Activated naive CD4-positive, alpha-beta T cell treated with anti-CD3 and anti-CD28 coated beads, Interleukin-2, amount 10 ng/mL, durations not matched to agents 7 days and 5 days (primary cell): ENCODE results near the gene KIF14.
"Not testable (repeated sequence)": the region's sequence is repeated elsewhere in the genome, so short reads cannot be mapped to it uniquely, and the experiment has no call there.

Source experiments
- CTCF ChIA-PET: fragments of 350-600 bp; sonication (Branson Sonifier 250); formaldehyde crosslinking; loops from one replicate; lab custom pipeline; 2021; ENCODE audit warnings: antibody characterized with exemption; lab: Charles Lee
- DNase-seq: peaks from one replicate; pipeline ENCODE4 v3.0.0-alpha.2; 2020
- H3K27ac Mint-ChIP-seq: one replicate; pipeline ENCODE4 v1.8.0; 2021; ENCODE audit warnings: mild to moderate bottlenecking, moderate library complexity, mixed read lengths
- H3K27me3 Mint-ChIP-seq: one replicate; pipeline ENCODE4 v1.8.0; 2021; ENCODE audit warnings: mild to moderate bottlenecking, mixed read lengths
- H3K36me3 Mint-ChIP-seq: one replicate; pipeline ENCODE4 v1.8.0; 2021; ENCODE audit warnings: mixed read lengths
- H3K4me1 Mint-ChIP-seq: one replicate; pipeline ENCODE4 v1.8.0; 2021; ENCODE audit warnings: mixed read lengths
- H3K4me3 Mint-ChIP-seq: one replicate; pipeline ENCODE4 v1.8.0; 2021; ENCODE audit warnings: mild to moderate bottlenecking, moderate library complexity, mixed read lengths
- H3K9me3 Mint-ChIP-seq: one replicate; pipeline ENCODE4 v1.8.0; 2021; ENCODE audit warnings: mixed read lengths

KIF14 gene

DNA sequence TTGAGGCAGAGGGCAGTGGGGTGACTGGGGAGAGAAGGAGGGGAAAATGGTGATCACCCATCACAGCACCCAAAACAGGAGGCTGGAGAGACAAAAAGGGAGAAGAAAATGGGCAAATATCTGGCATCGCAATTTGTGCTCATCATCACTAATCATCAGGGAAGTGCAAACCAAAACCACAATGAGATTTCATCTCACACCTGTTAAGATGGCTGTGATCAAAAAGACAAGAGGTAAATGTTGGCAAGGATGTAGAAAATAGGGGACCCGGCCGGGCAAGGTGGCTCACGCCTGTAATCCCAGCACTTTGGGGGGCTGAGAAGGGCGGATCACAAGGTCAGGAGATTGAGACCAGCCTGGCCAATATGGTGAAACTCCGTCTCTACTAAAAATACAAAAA, 74.0 kb downstream of the KIF14 start:
- H3K4me3 Mint-ChIP-seq = no peak overlapping the region
- H3K27me3 Mint-ChIP-seq = peaks cover 8% of the 10 kb centered on the region
- no peak overlapping the region for H3K27ac Mint-ChIP-seq
- H3K36me3 Mint-ChIP-seq = no peaks in the 10 kb centered on the region
- CTCF ChIA-PET = interaction anchor here (1.3 to 2.1 kb wide), 2 partner anchors 10 to 12 kb away, joined by 3 to 10 read pairs; no protein-coding TSS in a partner anchor
- no peak for DNase-seq
- H3K4me1 Mint-ChIP-seq = peaks cover 13% of the 10 kb centered on the region
- no peaks in the 10 kb centered on the region for H3K9me3 Mint-ChIP-seq

GRCh38 chr1:200542162-200542561, 78.4 kb downstream of the KIF14 start:
- Mint-ChIP-seq H3K27ac (no peak overlapping the region), H3K4me3 (no peak overlapping the region), H3K36me3 (no peaks in the 10 kb centered on the region), H3K4me1 (peaks cover 8% of the 10 kb centered on the region), H3K27me3 (peaks cover 11% of the 10 kb centered on the region), H3K9me3 (no peaks in the 10 kb centered on the region)
- no peak for DNase-seq
- CTCF ChIA-PET = no interaction called here

DNA sequence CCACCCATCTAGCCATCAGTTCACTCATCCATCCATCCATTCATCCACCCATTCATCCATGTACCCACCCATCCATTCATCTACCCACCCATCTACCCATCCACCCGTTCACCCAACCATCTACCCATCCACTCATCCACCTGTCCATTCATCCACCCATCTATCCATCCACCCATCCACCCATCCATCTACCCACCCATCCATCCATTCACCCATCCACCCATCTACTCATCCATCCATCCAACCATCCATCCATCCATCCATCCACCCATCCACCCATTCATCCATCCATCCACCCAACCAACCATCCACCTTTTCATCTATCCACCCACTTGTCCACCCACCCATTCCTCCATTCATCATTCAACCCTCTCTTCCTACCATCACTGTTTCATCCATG, 80.3 kb downstream of the KIF14 start:
- DNase-seq = no peak
- Mint-ChIP-seq H3K27ac (no peak overlapping the region), H3K27me3 (peaks cover 7% of the 10 kb centered on the region), H3K36me3 (no peaks in the 10 kb centered on the region), H3K9me3 (no peaks in the 10 kb centered on the region), H3K4me1 (no peaks in the 10 kb centered on the region), H3K4me3 (no peak overlapping the region)
- CTCF ChIA-PET = no interaction called here

DNA sequence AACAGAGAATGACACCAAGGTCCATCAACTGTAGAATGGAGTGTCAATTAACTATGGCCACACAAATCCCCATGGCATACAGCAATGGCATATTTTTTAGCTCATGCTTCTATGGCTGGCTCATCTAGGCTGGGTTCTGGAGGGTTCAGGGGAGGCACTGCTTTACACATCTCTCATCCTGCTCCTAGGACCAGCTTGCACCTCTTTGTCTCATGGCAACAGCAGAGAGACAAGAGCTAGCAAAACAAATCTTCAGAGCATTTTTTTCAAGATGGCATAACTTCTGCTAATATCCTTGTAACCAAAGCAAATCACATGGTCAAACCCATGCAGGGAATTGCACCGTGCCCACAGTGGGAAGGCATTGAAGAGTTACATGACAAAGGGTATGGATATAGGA, 82.4 kb downstream of the KIF14 start:
- Mint-ChIP-seq H3K4me3 (no peak overlapping the region), H3K9me3 (no peaks in the 10 kb centered on the region), H3K27me3 (peaks cover 7% of the 10 kb centered on the region), H3K4me1 (peaks cover 2% of the 10 kb centered on the region), H3K27ac (no peak overlapping the region), H3K36me3 (no peaks in the 10 kb centered on the region)
- CTCF ChIA-PET = no interaction called here
- DNase-seq = no peak

- DNase-seq = peak; percentile 41
- Mint-ChIP-seq H3K27ac (no peak overlapping the region), H3K27me3 (peaks cover 3% of the 10 kb centered on the region), H3K9me3 (no peaks in the 10 kb centered on the region), H3K36me3 (no peaks in the 10 kb centered on the region), H3K4me3 (no peak overlapping the region), H3K4me1 (peaks cover 20% of the 10 kb centered on the region)
- CTCF ChIA-PET = interaction anchor here (0.6 to 3.1 kb wide), 9 partner anchors 15 to 436 kb away, joined by 3 to 10 read pairs (median 4); no protein-coding TSS in a partner anchor
Observed at GRCh38 chr1:200535605-200536004, 84.9 kb downstream of the KIF14 start.

GRCh38 chr1:200530623-200531261, 89.8 kb downstream of the KIF14 start:
- peak; percentile 83 for DNase-seq
- peak overlapping the region; percentile 62 for H3K4me3 Mint-ChIP-seq
- CTCF ChIA-PET = interaction anchor here (1.5 kb wide), 2 partner anchors 20 to 377 kb away, joined by 3 read pairs; no protein-coding TSS in a partner anchor

DNA sequence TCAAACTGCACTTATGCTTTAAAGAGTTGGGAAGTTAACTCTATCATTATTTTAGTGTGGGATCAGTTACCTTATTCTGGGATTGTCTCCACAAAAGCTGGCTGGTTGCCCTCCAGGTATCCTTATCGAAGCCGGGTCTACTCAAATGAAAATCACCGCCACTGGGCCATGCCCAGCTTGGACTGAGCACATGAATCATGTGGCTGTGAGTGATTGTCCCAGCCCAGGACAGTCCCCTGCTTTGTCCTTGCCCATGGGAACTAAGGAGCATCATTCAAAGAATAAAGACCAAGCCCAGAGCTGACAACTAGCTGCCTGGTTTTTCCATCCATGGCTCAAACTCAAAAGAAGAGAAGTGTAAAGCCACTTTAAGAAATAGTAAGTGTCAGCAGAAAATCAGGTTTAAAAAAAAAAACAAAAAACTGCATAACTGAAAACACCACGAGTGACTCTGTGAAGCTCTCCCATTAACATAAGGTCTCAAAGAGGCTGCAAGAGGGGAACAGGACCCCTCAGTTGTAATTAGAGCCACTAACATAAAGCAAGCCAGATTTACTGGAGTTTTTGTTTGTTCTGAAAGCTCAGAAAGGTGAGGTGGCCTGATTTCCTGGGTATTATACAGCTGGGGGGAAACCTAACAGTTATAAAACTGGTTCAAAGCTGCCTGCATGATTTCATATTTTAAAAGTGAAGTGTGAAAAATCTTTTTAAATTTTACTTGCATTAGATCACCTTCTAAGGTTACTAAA, 91.5 kb downstream of the KIF14 start:
- H3K27me3 Mint-ChIP-seq = peaks cover 11% of the 10 kb centered on the region
- no peak overlapping the region for H3K4me3 Mint-ChIP-seq
- no peaks in the 10 kb centered on the region for H3K36me3 Mint-ChIP-seq
- peak overlapping the region; percentile 28 for H3K27ac Mint-ChIP-seq
- CTCF ChIA-PET = interaction anchor here (1.5 kb wide), 2 partner anchors 19 to 376 kb away, joined by 3 read pairs; no protein-coding TSS in a partner anchor
- no peak for DNase-seq
- no peaks in the 10 kb centered on the region for H3K9me3 Mint-ChIP-seq
- H3K4me1 Mint-ChIP-seq = peaks cover 38% of the 10 kb centered on the region

More at GRCh38 chr1:200530623-200531261, 89.8 kb downstream of the KIF14 start:
- H3K27ac Mint-ChIP-seq = peak overlapping the region; percentile 94
- peaks cover 7% of the 10 kb centered on the region for H3K27me3 Mint-ChIP-seq
- peaks cover 38% of the 10 kb centered on the region for H3K4me1 Mint-ChIP-seq
- H3K9me3 Mint-ChIP-seq = no peaks in the 10 kb centered on the region
- H3K36me3 Mint-ChIP-seq = no peaks in the 10 kb centered on the region

DNA sequence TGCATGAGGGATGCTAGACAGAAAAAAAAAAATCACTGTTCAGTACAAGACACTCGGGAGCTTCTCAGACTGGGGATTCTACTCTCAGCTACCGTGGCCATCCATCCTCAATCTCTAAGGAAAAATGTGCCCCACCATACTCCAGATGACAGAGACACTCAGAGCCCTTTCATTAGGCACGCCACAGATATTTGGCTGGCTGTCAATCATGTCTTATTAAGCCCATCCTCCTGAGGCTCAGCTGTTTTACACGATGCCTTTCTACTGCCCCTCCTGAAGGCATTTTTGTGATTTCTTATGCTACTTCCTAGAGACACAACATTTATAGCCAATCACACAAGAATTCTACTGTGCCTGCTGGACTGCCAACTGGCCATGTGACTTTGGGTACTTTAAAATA, 92.9 kb downstream of the KIF14 start:
- no peaks in the 10 kb centered on the region for H3K9me3 Mint-ChIP-seq
- H3K4me1 Mint-ChIP-seq = peaks cover 32% of the 10 kb centered on the region
- H3K4me3 Mint-ChIP-seq = no peak overlapping the region
- no peaks in the 10 kb centered on the region for H3K36me3 Mint-ChIP-seq
- CTCF ChIA-PET = no interaction called here
- no peak for DNase-seq
- no peak overlapping the region for H3K27ac Mint-ChIP-seq
- H3K27me3 Mint-ChIP-seq = peaks cover 11% of the 10 kb centered on the region

GRCh38 chr1:200526709-200527612, 93.6 kb downstream of the KIF14 start:
- H3K27me3 Mint-ChIP-seq = peaks cover 11% of the 10 kb centered on the region
- H3K27ac Mint-ChIP-seq = no peak overlapping the region
- H3K36me3 Mint-ChIP-seq = no peaks in the 10 kb centered on the region
- no peak for DNase-seq
- no peaks in the 10 kb centered on the region for H3K9me3 Mint-ChIP-seq
- no peak overlapping the region for H3K4me3 Mint-ChIP-seq
- CTCF ChIA-PET = no interaction called here
- peaks cover 28% of the 10 kb centered on the region for H3K4me1 Mint-ChIP-seq

GRCh38 chr1:200525090-200525987, 95.2 kb downstream of the KIF14 start:
- H3K36me3 Mint-ChIP-seq = no peaks in the 10 kb centered on the region
- CTCF ChIA-PET = no interaction called here
- H3K4me3 Mint-ChIP-seq = no peak overlapping the region
- no peaks in the 10 kb centered on the region for H3K9me3 Mint-ChIP-seq
- H3K4me1 Mint-ChIP-seq = peaks cover 15% of the 10 kb centered on the region
- H3K27ac Mint-ChIP-seq = no peak overlapping the region
- no peak for DNase-seq
- H3K27me3 Mint-ChIP-seq = peaks cover 11% of the 10 kb centered on the region

- H3K4me1 Mint-ChIP-seq, H3K4me3 Mint-ChIP-seq, DNase-seq, CTCF ChIA-PET, H3K9me3 Mint-ChIP-seq, H3K27ac Mint-ChIP-seq, H3K36me3 Mint-ChIP-seq: not testable (repeated sequence)
- H3K27me3 Mint-ChIP-seq = peaks cover 11% of the 10 kb centered on the region
Observed at GRCh38 chr1:200524551-200524950, 96.0 kb downstream of the KIF14 start.

DNA sequence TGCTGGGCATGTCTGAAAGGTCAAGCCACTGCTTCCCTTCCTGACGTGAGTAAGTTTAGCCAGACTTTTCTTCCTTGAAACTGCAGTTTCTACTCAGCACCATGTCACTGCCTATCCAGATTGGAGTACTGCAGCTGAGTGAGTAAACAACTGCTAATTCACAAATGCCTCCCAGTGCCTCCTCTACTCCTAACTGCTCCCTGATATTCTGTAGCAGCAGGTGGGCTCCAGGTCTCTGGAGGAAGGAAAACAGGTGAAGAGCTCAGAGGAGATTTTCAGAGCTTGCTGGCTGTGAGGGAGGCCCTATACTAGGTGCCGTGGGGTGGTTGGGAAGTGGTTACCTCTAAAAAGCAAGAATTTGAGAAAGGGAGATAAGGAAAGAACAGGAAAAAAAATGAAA, 96.5 kb downstream of the KIF14 start:
- Mint-ChIP-seq H3K36me3 (no peaks in the 10 kb centered on the region), H3K4me3 (no peak overlapping the region), H3K4me1 (peaks cover 5% of the 10 kb centered on the region), H3K9me3 (no peaks in the 10 kb centered on the region), H3K27ac (no peak overlapping the region), H3K27me3 (peaks cover 11% of the 10 kb centered on the region)
- CTCF ChIA-PET = no interaction called here
- no peak for DNase-seq

GRCh38 chr1:200520735-200521134, 99.8 kb downstream of the KIF14 start:
- Mint-ChIP-seq H3K27ac (no peak overlapping the region), H3K36me3 (no peaks in the 10 kb centered on the region), H3K4me3 (no peak overlapping the region), H3K9me3 (no peaks in the 10 kb centered on the region), H3K27me3 (peaks cover 4% of the 10 kb centered on the region), H3K4me1 (no peaks in the 10 kb centered on the region)
- DNase-seq = no peak
- CTCF ChIA-PET = interaction anchor here (0.9 kb wide), 1 partner anchor 18 kb away, joined by 3 read pairs; no protein-coding TSS in a partner anchor
